ENCODE data around the gene ARHGDIA.
A peak's percentile ranks its signal among the peaks of the same experiment; 100 is the strongest.
"Not testable (repeated sequence)": the region's sequence is repeated elsewhere in the genome, so short reads cannot be mapped to it uniquely, and the experiment has no call there.

Gene ARHGDIA

GRCh38 chr17:81870981-81871386, at the start of gene ARHGDIA:
Gene ARHGDIA, minus strand, starts transcription at chr17:81871337. Its CDS starts 1,407 bp downstream, at chr17:81869930.
- no peak for DNase-seq

GRCh38 chr17:81918832-81919545, 47.9 kb upstream of the ARHGDIA start:
- DNase-seq, result no peak

GRCh38 chr17:81918333-81918669, 47.2 kb upstream of the ARHGDIA start:
- not testable (repeated sequence) for DNase-seq

GRCh38 chr17:81917565-81918332, 46.6 kb upstream of the ARHGDIA start, which contains the start of gene SIRT7:
Gene SIRT7, minus strand, starts transcription at chr17:81918176. Its CDS starts 45 bp downstream, at chr17:81918131.
- DNase-seq, result peak; percentile 50 to 92

- DNase-seq, result no peak
These were observed 45.3 kb upstream of the ARHGDIA start for GRCh38 chr17:81916234-81917001.

GRCh38 chr17:81915331-81915730, 44.2 kb upstream of the ARHGDIA start:
- no peak for DNase-seq

GRCh38 chr17:81914103-81914850, 43.1 kb upstream of the ARHGDIA start:
- DNase-seq, result no peak

GRCh38 chr17:81913394-81914102, 42.4 kb upstream of the ARHGDIA start:
- DNase-seq, result no peak

GRCh38 chr17:81912441-81913309, 41.5 kb upstream of the ARHGDIA start:
- DNase-seq, result no peak

GRCh38 chr17:81911969-81912368, 40.8 kb upstream of the ARHGDIA start:
- no peak for DNase-seq

- peak; percentile 89 to 94 for DNase-seq
These were observed 40.3 kb upstream of the ARHGDIA start, which contains the start of gene PCYT2 for GRCh38 chr17:81911277-81911961. Gene PCYT2, minus strand, starts transcription at chr17:81911399. Its CDS starts 44 bp downstream, at chr17:81911355.

GRCh38 chr17:81910840-81911276, 39.7 kb upstream of the ARHGDIA start:
- DNase-seq, result no peak

- peak in 1 of 2 experiments; percentile 45 for DNase-seq
These were observed 39.1 kb upstream of the ARHGDIA start for GRCh38 chr17:81909966-81910839.

- no peak for DNase-seq
These were observed 38.1 kb upstream of the ARHGDIA start for GRCh38 chr17:81909231-81909630.

- DNase-seq, result no peak
These were observed 37.7 kb upstream of the ARHGDIA start for GRCh38 chr17:81908793-81909192.

- no peak for DNase-seq
These were observed 36.3 kb upstream of the ARHGDIA start for GRCh38 chr17:81907219-81908145.

- no peak for DNase-seq
These were observed 35.5 kb upstream of the ARHGDIA start for GRCh38 chr17:81906476-81907218.
